Kidney glomerular epithelial cell (primary cell): Measurements from ENCODE around the gene ENKUR.

Source experiments
- DNase-seq: peaks from one replicate; lab custom pipeline; 2025; lab: John Stamatoyannopoulos, UW

ENKUR gene

GRCh38 chr10:25015828-25016375 lies at the start of gene ENKUR:
Gene ENKUR (minus strand): TSS chr10:25016158. CDS start chr10:25015936, 222 bp downstream.
- DNase-seq, result peak; percentile 97

GRCh38 chr10:25064401-25064800 lies 48.4 kb upstream of the ENKUR start:
- DNase-seq, result no peak

GRCh38 chr10:25063644-25064043 lies 47.7 kb upstream of the ENKUR start:
- DNase-seq, result no peak

GRCh38 chr10:25063157-25063556 lies 47.2 kb upstream of the ENKUR start:
- no peak for DNase-seq

GRCh38 chr10:25061711-25062449 lies 45.9 kb upstream of the ENKUR start:
- DNase-seq, result no peak

GRCh38 chr10:25061125-25061524 lies 45.2 kb upstream of the ENKUR start:
- DNase-seq, result no peak

GRCh38 chr10:25059990-25060389 lies 44.0 kb upstream of the ENKUR start:
- peak; percentile 62 for DNase-seq

- DNase-seq, result no peak
These were observed 41.9 kb upstream of the ENKUR start for GRCh38 chr10:25057886-25058285.

- no peak for DNase-seq
These were observed 40.8 kb upstream of the ENKUR start for GRCh38 chr10:25056726-25057125.

GRCh38 chr10:25052012-25052411 lies 36.1 kb upstream of the ENKUR start:
- DNase-seq, result no peak

- DNase-seq, result no peak
These were observed 34.4 kb upstream of the ENKUR start for GRCh38 chr10:25050402-25050801.

GRCh38 chr10:25049966-25050365 lies 34.0 kb upstream of the ENKUR start:
- no peak for DNase-seq

- no peak for DNase-seq
These were observed 32.5 kb upstream of the ENKUR start for GRCh38 chr10:25048450-25048849.

- no peak for DNase-seq
These were observed 31.8 kb upstream of the ENKUR start for GRCh38 chr10:25047591-25048301.

GRCh38 chr10:25047088-25047487 lies 31.1 kb upstream of the ENKUR start:
- DNase-seq, result no peak

- DNase-seq, result no peak
These were observed 30.7 kb upstream of the ENKUR start for GRCh38 chr10:25046641-25047040.

- no peak for DNase-seq
These were observed 23.6 kb upstream of the ENKUR start for GRCh38 chr10:25039531-25039930.

- DNase-seq, result no peak
These were observed 22.4 kb upstream of the ENKUR start for GRCh38 chr10:25038325-25038724.

GRCh38 chr10:25036381-25036780 lies 20.4 kb upstream of the ENKUR start:
- DNase-seq, result no peak

GRCh38 chr10:25029519-25029918 lies 13.6 kb upstream of the ENKUR start:
- no peak for DNase-seq

- no peak for DNase-seq
These were observed 12.8 kb upstream of the ENKUR start for GRCh38 chr10:25028711-25029110.

- no peak for DNase-seq
These were observed 10.5 kb upstream of the ENKUR start for GRCh38 chr10:25026463-25026862.

- DNase-seq, result no peak
These were observed 8.6 kb upstream of the ENKUR start for GRCh38 chr10:25024528-25024927.
